ENCODE measurements around the gene VPS13A. TPM values are rescaled to one million over a fixed set of nuclear protein-coding genes. Genes with fewer than 3 reads are reported as not detected.

VPS13A gene
- polyA plus RNA-seq, 1 donor, result 19.3 TPM

GRCh38 chr9:77462066-77462465 lies 284.7 kb downstream of the VPS13A start:
- no peak for DNase-seq

- DNase-seq, result no peak
Observed at GRCh38 chr9:77463151-77463550, 285.8 kb downstream of the VPS13A start.

GRCh38 chr9:77464661-77465060 lies 287.3 kb downstream of the VPS13A start:
- no peak for DNase-seq

- no peak for DNase-seq
Observed at GRCh38 chr9:77469515-77470231, 292.3 kb downstream of the VPS13A start.

Other genes with a start within 250 kb of the VPS13A start
- not detected for gene FOXB2, start 157.9 kb upstream of the VPS13A start, polyA plus RNA-seq (ENCODE audit: insufficient read length)

Data from hindlimb muscle (tissue), 1 donor.